Endothelial cell of umbilical vein (primary cell): Measurements from ENCODE around the gene PDE1C.

Source experiments
- CTCF ChIP-seq, 2 donors: IDR thresholded peaks; 1 replicate in 1 of 2; 2 replicates in 1 of 2; pipeline ENCODE4 v1.5.1; 2011; ENCODE audit warnings: low read length in 2 of 2, mild to moderate bottlenecking in 2 of 2, moderate library complexity in 2 of 2, control low read depth in 1 of 2, inconsistent platforms in 1 of 2, low read depth in 1 of 2; ENCODE audit not compliant: insufficient read depth in 1 of 2; ENCODE audit errors: extremely low read depth in 1 of 2
- MAX ChIP-seq: IDR thresholded peaks from 2 replicates; pipeline ENCODE4 v1.6.1; 2011; ENCODE audit not compliant: insufficient read depth, insufficient read length
- POLR2A ChIP-seq: IDR thresholded peaks from 2 replicates; pipeline ENCODE4 v1.6.1; 2012; ENCODE audit warnings: low read depth, mild to moderate bottlenecking, control low read depth, low read length

DNA sequence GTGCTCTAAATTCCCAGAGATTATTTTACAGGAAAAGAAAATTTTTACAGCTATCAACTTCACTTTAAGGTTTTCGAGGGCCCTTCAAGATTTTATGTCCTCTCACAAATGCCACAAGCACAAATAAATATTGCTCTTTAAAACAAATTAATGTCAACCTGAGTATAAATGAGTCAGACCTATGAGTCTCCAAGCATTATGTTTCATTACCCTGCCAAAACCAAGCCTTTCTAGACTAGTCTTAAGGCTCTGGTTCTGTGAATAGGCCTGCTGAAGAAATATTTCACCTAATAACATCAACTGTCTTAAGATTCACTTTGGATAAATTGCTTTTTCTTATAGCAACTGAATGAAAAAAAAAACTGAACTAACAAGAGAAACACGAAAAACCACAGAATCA, 153.0 kb downstream of the PDE1C start:
- TF ChIP-seq CTCF (IDR thresholded peaks at IDR 0.05; ENCODE audit: extremely low read depth in 1 of 2, insufficient read depth in 1 of 2, low read depth in 1 of 2, low read length in 2 of 2) (no peak), MAX (no peak), POLR2A (no peak)
